Esophagus muscularis mucosa (tissue), 3 donors: Measurements from ENCODE around the gene AGK.

Experiments used
- CTCF ChIP-seq, 3 experiments: fragments of 200-600 bp in 2 of 3; fragments of 450-650 bp in 1 of 3; sonication (generic) in 2 of 3; IDR thresholded peaks; one replicate each; pipeline ENCODE4 v1.5.1; 2017 to 2019; ENCODE audit warnings: antibody characterized with exemption in 3 of 3, mild to moderate bottlenecking in 2 of 3, moderate library complexity in 1 of 3
- POLR2A ChIP-seq: fragments of 450-650 bp; IDR thresholded peaks from one replicate; pipeline ENCODE4 v1.6.1; 2017; ENCODE audit warnings: antibody characterized with exemption, moderate library complexity, mild to moderate bottlenecking, low read depth

GRCh38 chr7:141660259-141660658 is 109.0 kb downstream of the AGK start:
- TF ChIP-seq CTCF (IDR thresholded peaks at IDR 0.05) (no peak), POLR2A (no peak)
